WI38 (cell line): ENCODE measurements around the gene SLC4A9.

Source experiments
- H3K4me3 ChIP-seq: 2 replicates; pipeline ENCODE4 v1.5.1; 2011; ENCODE audit warnings: low read depth, mild to moderate bottlenecking, control low read depth, low read length
- TF ChIP-seq, protein P1 (sequence below): IDR thresholded peaks from 2 replicates; pipeline ENCODE4 v1.5.1; 2012; ENCODE audit warnings: low read depth, mild to moderate bottlenecking, control low read depth, low read length

The SLC4A9 gene

DNA sequence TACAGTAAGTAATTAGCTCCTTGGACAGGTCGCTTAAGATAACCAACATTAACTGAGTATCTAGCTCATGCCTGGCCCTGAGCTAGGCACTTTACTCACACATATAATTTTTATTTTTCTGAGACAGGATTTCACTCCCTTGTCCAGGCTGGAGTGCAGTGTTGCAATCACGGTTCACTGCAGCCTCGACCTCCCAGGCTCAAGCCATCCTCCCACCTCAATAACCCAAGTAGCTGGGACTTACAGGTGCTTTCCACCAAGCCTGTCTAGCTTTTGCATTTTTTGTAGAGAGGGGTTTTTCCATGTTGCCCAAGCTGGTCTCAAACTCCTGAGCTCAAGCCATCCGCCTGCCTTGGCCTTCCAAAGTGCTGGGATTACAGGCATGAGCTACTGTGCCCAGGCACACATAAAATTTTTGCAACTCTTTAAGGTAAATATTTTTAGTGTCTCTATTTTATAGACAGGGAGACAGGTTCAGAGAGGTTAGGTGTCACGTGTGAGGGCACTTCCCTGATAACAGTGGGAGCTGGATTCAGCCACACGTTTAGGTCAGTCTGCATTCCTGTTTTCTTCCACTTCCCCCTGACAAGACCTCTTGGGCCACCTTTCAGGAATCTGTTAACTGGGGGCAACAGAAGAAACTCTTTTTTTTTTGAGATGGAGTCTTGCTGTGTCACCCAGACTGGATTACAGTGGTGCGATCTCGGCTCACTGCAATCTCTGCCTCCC is 31.8 kb upstream of the SLC4A9 start:
- TF ChIP-seq, protein P1, sequence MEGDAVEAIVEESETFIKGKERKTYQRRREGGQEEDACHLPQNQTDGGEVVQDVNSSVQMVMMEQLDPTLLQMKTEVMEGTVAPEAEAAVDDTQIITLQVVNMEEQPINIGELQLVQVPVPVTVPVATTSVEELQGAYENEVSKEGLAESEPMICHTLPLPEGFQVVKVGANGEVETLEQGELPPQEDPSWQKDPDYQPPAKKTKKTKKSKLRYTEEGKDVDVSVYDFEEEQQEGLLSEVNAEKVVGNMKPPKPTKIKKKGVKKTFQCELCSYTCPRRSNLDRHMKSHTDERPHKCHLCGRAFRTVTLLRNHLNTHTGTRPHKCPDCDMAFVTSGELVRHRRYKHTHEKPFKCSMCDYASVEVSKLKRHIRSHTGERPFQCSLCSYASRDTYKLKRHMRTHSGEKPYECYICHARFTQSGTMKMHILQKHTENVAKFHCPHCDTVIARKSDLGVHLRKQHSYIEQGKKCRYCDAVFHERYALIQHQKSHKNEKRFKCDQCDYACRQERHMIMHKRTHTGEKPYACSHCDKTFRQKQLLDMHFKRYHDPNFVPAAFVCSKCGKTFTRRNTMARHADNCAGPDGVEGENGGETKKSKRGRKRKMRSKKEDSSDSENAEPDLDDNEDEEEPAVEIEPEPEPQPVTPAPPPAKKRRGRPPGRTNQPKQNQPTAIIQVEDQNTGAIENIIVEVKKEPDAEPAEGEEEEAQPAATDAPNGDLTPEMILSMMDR = no peak

DNA sequence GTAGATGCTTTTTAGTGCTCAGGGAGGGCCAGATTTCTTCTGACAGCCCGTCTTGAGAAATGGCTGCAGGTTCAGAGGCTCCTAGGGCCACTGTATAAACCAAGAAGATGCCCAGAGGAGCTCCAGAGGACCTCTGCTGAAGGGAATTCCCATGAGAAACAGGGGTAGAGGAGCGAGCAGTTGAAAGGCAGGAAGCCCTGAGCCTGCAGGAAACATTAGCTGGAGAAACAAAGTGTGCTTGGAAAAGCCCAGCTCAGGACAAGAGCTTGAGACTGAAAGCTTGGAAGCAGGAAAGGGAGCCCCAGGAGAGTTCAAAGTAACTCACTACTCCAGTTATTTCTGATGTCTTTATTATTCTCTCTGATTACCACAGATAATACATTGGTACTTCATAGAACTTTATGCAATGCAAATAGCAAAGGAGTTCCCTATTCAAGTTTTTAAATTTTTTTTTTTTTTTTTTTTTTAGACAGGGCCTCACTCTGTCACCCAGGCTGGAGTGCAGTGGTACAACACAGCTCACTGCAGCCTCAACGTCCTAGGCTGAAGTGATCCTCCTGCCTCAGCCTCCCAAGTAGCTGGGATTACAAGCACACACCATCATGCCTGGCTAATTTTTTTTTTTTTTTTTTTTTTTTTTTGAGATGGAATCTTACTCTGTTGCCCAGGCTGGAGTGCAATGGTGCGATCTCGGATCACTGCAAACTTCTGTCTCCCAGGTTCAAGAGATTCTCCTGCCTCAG is 30.1 kb upstream of the SLC4A9 start:
- H3K4me3 ChIP-seq = no peak overlapping the region
- TF ChIP-seq, protein P1 = no peak

More for the DNA sequence above, 31.8 kb upstream of the SLC4A9 start:
- no peak overlapping the region for H3K4me3 ChIP-seq

DNA sequence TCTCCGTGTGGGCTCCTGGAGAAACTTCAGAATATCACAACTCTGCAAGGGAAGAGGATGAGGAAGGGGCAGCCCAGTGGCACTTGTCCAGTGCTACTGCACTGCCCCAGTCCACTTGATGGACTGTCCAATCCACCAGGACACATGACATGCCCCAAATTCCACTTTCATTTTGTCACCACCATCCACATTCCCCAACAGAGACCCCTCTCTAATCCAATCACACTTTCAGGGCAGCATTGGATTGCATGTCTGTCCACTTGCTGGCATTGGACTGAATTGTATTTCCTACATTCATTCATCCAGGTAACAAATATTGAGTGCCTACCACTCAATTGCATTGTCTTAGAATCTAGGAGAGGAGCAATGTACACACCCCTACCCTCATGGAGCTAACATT is 28.4 kb upstream of the SLC4A9 start:
- TF ChIP-seq, protein P1 = no peak
- no peak overlapping the region for H3K4me3 ChIP-seq

DNA sequence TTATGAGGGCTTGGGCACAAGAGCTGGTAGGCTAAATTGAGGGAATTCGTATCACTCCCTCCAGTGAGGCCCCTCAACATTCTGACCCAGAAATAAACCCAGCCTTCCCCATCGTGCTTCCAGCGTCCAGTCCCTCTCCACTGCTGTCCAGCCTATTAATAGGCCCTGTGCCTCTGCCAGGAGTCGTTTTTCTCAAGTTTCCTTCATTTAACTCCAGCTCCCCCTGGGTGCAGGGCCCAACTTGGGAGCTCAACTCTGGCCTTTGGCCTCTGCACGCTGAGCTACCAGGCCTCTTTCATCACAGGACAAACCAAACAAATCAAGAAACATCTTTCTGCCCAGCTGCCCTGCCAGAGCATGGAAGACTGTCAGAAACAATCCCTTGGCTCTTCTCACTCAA is 23.6 kb upstream of the SLC4A9 start:
- no peak overlapping the region for H3K4me3 ChIP-seq
- TF ChIP-seq, protein P1 = no peak

DNA sequence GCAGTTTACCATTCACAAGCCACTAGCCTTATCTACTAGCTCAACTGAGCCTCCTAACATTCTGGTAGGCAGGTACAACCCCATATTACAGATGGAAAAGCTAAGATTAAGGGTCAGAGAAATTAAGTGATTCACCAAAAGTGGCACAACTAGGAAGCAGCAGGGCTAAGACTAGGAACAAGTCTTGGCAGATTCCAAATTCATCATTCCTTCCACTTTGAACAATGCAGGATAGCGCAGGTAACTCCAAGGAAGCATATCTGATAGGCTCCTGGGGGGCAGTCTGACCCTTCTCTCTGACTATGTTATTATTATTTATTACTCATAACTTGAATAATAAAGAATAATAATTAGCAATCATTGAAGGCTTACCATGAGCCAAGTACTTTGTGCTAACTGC is 22.1 kb upstream of the SLC4A9 start:
- H3K4me3 ChIP-seq = no peak overlapping the region

DNA sequence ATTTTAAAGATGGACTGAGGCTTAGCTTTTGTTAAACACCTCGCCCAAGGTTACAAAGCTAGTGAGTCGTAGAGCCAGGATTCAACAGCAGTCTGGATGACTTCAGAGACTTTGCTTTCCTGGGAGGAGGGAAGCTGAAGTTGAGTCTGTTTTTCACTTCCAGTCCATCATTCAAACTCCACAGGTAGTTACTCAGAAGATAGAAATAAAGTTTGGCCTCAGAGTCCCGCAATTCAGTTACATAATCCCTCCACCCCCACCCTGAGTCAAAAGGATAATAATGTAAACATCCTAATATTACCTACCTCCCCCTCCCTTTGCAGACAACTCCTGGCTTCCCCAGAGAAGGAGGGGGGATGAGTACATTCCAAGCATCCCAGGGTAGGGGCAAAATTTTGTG is 21.7 kb upstream of the SLC4A9 start:
- H3K4me3 ChIP-seq = no peak overlapping the region
- TF ChIP-seq, protein P1 = no peak

More for the DNA sequence above, 22.1 kb upstream of the SLC4A9 start:
- TF ChIP-seq, protein P1 = no peak

DNA sequence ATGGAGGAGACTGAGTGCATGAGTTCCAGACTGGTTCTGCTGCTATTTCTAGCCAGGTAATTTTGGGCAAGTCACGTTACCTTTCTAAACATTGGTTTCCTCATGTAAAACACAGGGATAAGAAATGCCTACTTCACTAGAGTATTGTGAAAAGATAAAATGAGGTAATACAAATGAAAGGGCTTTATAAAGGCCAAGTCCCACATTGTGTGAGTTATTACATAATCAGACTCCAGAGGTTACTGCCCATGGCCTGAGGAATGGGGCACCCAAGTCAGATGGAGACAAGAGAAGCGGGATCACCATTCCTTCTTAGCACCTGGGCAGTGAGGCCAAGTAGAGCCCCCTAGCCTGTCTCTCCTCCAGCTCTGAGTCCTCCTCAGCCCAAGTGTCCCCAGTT is 21.1 kb upstream of the SLC4A9 start:
- no peak overlapping the region for H3K4me3 ChIP-seq
- TF ChIP-seq, protein P1 = no peak
